ENCODE data around the gene CCSER1.

Gene CCSER1

DNA sequence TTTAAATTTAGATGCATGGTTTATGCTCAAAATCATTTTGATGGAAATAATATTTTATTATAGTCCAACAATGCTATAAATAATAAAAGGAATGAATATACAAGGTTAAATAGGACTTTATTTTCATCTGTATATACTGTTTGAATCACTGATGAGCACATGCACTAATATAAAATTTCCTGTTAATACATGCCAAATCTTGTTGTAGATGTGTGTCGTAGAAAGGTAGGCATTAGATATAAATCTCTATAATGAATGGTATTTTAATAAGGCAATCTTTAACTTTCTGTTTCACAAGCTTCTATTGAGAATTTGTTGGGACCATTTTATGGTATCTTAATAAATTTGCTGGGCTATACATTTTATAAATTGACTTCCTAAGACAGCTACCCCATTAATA, 868.8 kb downstream of the CCSER1 start:
- ATAC-seq (replicated peaks; ENCODE audit: extremely low read depth, poor library complexity, severe bottlenecking) (no peak), DNase-seq (ENCODE audit: low spot score in 2 of 2) (no peak)
- Mint-ChIP-seq H3K4me3 (no peak overlapping the region), H3K9me3 (peaks cover 5% of the 10 kb centered on the region), H3K27ac (ENCODE audit: low read depth) (no peak overlapping the region), H3K27me3 (no peaks in the 10 kb centered on the region), H3K36me3 (ENCODE audit: insufficient read depth) (peaks cover 2% of the 10 kb centered on the region), H3K4me1 (no peaks in the 10 kb centered on the region)

DNA sequence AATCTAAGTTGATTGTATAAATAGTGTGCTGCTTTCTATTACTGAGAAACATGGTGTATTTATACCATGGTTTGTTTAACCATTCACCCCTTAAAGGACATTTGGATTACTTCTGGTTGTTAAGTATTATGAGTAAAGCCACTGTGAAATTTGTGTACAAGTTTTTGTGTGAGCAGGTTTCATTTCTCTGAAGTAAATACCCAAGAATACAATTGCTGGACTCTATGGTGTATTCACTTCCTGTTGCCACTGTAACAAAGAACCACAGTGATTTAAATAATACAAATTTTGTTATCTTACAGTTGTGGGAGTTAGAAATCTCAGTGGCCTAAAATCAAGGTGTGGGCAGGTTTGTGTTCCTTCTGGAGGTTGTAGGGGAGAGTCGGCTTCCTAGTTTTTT, 869.6 kb downstream of the CCSER1 start:
- H3K4me3 Mint-ChIP-seq = no peak overlapping the region
- no peak overlapping the region for H3K27ac Mint-ChIP-seq (ENCODE audit: low read depth)
- ATAC-seq (replicated peaks; ENCODE audit: extremely low read depth, poor library complexity, severe bottlenecking) = no peak
- no peak for DNase-seq (ENCODE audit: low spot score in 2 of 2)
- no peaks in the 10 kb centered on the region for H3K27me3 Mint-ChIP-seq
- H3K9me3 Mint-ChIP-seq = peaks cover 5% of the 10 kb centered on the region
- no peaks in the 10 kb centered on the region for H3K4me1 Mint-ChIP-seq
- H3K36me3 Mint-ChIP-seq (ENCODE audit: insufficient read depth) = peaks cover under 1% of the 10 kb centered on the region

DNA sequence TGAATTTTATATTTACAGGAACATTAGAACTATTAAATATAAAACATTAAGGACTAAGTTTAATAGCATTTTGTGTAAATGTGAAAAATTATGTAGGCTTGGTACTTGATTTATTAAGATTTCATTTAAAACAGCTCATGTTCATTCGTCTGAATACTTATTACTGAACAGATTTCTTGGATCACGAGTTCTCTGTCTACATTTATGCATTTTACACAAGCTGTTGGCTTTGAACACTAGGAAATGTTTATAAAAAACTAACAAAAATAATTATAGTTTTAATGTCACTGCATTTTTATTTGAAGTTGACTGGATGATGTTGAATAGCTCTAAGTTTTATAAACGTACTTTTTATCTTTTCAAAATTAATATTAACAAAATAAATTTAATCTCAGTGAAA, 888.7 kb downstream of the CCSER1 start:
- no peaks in the 10 kb centered on the region for H3K27me3 Mint-ChIP-seq
- ATAC-seq (replicated peaks; ENCODE audit: extremely low read depth, poor library complexity, severe bottlenecking) (no peak), DNase-seq (ENCODE audit: low spot score in 2 of 2) (no peak)
- peaks cover 18% of the 10 kb centered on the region for H3K9me3 Mint-ChIP-seq
- H3K36me3 Mint-ChIP-seq (ENCODE audit: insufficient read depth) = no peaks in the 10 kb centered on the region
- H3K4me3 Mint-ChIP-seq = no peak overlapping the region
- no peaks in the 10 kb centered on the region for H3K4me1 Mint-ChIP-seq
- H3K27ac Mint-ChIP-seq (ENCODE audit: low read depth) = no peak overlapping the region

- Mint-ChIP-seq H3K9me3 (peaks cover 18% of the 10 kb centered on the region), H3K36me3 (ENCODE audit: insufficient read depth) (no peaks in the 10 kb centered on the region), H3K27ac (ENCODE audit: low read depth) (no peak overlapping the region), H3K27me3 (no peaks in the 10 kb centered on the region), H3K4me1 (no peaks in the 10 kb centered on the region), H3K4me3 (no peak overlapping the region)
- DNase-seq (ENCODE audit: low spot score in 2 of 2) = no peak
- no peak for ATAC-seq (replicated peaks; ENCODE audit: extremely low read depth, poor library complexity, severe bottlenecking)
These were observed 892.3 kb downstream of the CCSER1 start for GRCh38 chr4:91019513-91019912.

GRCh38 chr4:91025241-91026148, 898.3 kb downstream of the CCSER1 start:
- ATAC-seq (replicated peaks; ENCODE audit: extremely low read depth, poor library complexity, severe bottlenecking) (no peak), DNase-seq (ENCODE audit: low spot score in 2 of 2) (no peak)
- Mint-ChIP-seq H3K27me3 (no peaks in the 10 kb centered on the region), H3K4me3 (no peak overlapping the region), H3K27ac (ENCODE audit: low read depth) (no peak overlapping the region), H3K36me3 (ENCODE audit: insufficient read depth) (no peaks in the 10 kb centered on the region), H3K4me1 (no peaks in the 10 kb centered on the region), H3K9me3 (no peaks in the 10 kb centered on the region)

DNA sequence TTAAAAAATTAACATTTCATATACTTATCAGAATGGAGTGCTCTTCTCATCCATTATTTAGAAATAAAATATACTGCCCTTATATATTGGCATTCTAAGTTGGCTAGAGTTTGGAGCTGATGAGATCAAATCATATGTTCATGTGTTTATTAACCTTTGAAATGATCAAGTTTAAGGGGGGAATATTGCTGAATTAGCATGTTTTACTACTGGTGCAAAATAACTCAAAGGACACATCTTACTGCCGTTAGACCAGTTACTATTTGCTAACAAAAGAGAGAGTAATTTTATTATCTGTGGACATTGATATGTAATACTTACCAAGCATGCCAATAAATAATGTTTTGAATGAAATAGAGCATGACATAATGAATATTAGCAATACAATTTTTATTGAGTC, 901.0 kb downstream of the CCSER1 start:
- no peak for ATAC-seq (replicated peaks; ENCODE audit: extremely low read depth, poor library complexity, severe bottlenecking)
- no peak overlapping the region for H3K27ac Mint-ChIP-seq (ENCODE audit: low read depth)
- peaks cover 1% of the 10 kb centered on the region for H3K36me3 Mint-ChIP-seq (ENCODE audit: insufficient read depth)
- H3K4me1 Mint-ChIP-seq = no peaks in the 10 kb centered on the region
- H3K27me3 Mint-ChIP-seq = no peaks in the 10 kb centered on the region
- no peak overlapping the region for H3K4me3 Mint-ChIP-seq
- H3K9me3 Mint-ChIP-seq = peaks cover 8% of the 10 kb centered on the region
- no peak for DNase-seq (ENCODE audit: low spot score in 2 of 2)

DNA sequence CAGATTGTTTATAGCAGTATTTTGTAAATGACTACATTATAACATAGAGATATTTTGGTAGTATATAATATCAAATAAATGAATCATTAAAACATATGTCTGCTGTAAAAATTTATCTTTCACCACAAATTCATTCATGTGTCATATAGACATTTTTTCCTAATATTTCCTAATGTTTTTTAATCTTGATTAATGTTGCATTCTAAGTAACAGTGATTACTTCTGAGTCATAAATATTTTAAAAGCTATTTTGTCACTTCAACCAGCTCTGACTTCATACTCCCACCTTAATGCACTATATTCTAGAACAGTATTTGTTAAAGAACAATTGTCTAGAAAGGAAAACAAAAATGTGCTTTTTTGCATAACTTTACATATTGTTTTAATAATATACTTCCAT, 904.6 kb downstream of the CCSER1 start:
- Mint-ChIP-seq H3K4me3 (no peak overlapping the region), H3K36me3 (ENCODE audit: insufficient read depth) (peaks cover 1% of the 10 kb centered on the region), H3K4me1 (no peaks in the 10 kb centered on the region), H3K9me3 (peaks cover 16% of the 10 kb centered on the region), H3K27me3 (no peaks in the 10 kb centered on the region), H3K27ac (ENCODE audit: low read depth) (no peak overlapping the region)
- ATAC-seq (replicated peaks; ENCODE audit: extremely low read depth, poor library complexity, severe bottlenecking) = no peak
- DNase-seq (ENCODE audit: low spot score in 2 of 2) = no peak

- ATAC-seq (replicated peaks; ENCODE audit: extremely low read depth, poor library complexity, severe bottlenecking) (no peak), DNase-seq (ENCODE audit: low spot score in 2 of 2) (no peak)
- peaks cover 26% of the 10 kb centered on the region for H3K9me3 Mint-ChIP-seq
- H3K36me3 Mint-ChIP-seq (ENCODE audit: insufficient read depth) = peaks cover 1% of the 10 kb centered on the region
- no peaks in the 10 kb centered on the region for H3K27me3 Mint-ChIP-seq
- no peaks in the 10 kb centered on the region for H3K4me1 Mint-ChIP-seq
- H3K4me3 Mint-ChIP-seq = no peak overlapping the region
- no peak overlapping the region for H3K27ac Mint-ChIP-seq (ENCODE audit: low read depth)
These were observed 905.7 kb downstream of the CCSER1 start for GRCh38 chr4:91032725-91033445.

- Mint-ChIP-seq H3K36me3 (ENCODE audit: insufficient read depth) (peaks cover 1% of the 10 kb centered on the region), H3K27ac (ENCODE audit: low read depth) (no peak overlapping the region), H3K27me3 (no peaks in the 10 kb centered on the region), H3K4me1 (no peaks in the 10 kb centered on the region), H3K4me3 (no peak overlapping the region), H3K9me3 (peaks cover 26% of the 10 kb centered on the region)
- no peak for DNase-seq (ENCODE audit: low spot score in 2 of 2)
- no peak for ATAC-seq (replicated peaks; ENCODE audit: extremely low read depth, poor library complexity, severe bottlenecking)
These were observed 908.1 kb downstream of the CCSER1 start for GRCh38 chr4:91035276-91035675.

- Mint-ChIP-seq H3K9me3 (peaks cover 17% of the 10 kb centered on the region), H3K36me3 (ENCODE audit: insufficient read depth) (peaks cover 1% of the 10 kb centered on the region), H3K4me1 (no peaks in the 10 kb centered on the region), H3K27me3 (no peaks in the 10 kb centered on the region), H3K27ac (ENCODE audit: low read depth) (no peak overlapping the region), H3K4me3 (no peak overlapping the region)
- ATAC-seq (replicated peaks; ENCODE audit: extremely low read depth, poor library complexity, severe bottlenecking) (no peak), DNase-seq (ENCODE audit: low spot score in 2 of 2) (no peak)
These were observed 910.8 kb downstream of the CCSER1 start for GRCh38 chr4:91037951-91038350.

DNA sequence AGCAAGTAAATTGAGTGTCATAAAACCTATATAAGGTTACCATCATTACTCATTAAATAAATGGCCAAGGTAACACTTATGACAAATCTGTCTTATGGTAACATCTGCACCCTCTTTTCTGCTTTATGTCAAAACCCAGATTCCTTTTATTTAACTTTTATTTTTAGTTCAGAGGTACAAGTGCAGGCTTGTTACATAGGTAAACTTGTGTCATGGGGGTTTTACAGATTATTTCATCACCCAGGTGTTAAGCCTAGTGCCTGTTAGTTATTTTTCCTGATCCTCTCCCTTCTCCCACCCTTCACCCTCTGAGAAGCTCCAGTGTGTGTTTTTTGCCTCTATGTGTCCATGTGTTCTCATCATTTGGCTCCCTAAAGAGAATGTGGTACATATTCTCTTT, 930.7 kb downstream of the CCSER1 start:
- H3K4me3 Mint-ChIP-seq = no peak overlapping the region
- no peaks in the 10 kb centered on the region for H3K27me3 Mint-ChIP-seq

DNA sequence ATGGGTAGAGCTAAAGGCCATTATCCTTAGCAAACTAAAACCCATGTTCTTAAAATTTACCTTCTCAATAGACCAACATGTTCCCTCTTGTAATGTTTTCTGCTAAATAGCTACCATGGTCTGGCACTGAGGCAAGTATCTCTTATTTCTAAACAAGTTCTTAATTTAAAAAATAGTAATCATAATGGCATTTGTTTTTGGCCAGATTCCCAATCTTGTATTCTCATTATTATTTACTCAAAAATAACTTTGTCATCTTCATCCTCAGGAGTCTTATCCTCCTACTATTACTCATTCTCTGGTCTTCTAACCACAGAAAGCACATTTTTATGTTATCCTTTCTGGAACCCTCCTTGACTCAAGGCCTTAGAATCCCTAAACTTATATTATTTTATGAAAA, 931.2 kb downstream of the CCSER1 start:
- Mint-ChIP-seq H3K36me3 (ENCODE audit: insufficient read depth) (no peaks in the 10 kb centered on the region), H3K4me3 (no peak overlapping the region), H3K4me1 (no peaks in the 10 kb centered on the region), H3K27ac (ENCODE audit: low read depth) (no peak overlapping the region), H3K9me3 (peaks cover 24% of the 10 kb centered on the region), H3K27me3 (no peaks in the 10 kb centered on the region)
- no peak for ATAC-seq (replicated peaks; ENCODE audit: extremely low read depth, poor library complexity, severe bottlenecking)
- no peak for DNase-seq (ENCODE audit: low spot score in 2 of 2)

More for the DNA sequence above, 930.7 kb downstream of the CCSER1 start:
- DNase-seq (ENCODE audit: low spot score in 2 of 2) (no peak), ATAC-seq (replicated peaks; ENCODE audit: extremely low read depth, poor library complexity, severe bottlenecking) (no peak)
- Mint-ChIP-seq H3K4me1 (no peaks in the 10 kb centered on the region), H3K36me3 (ENCODE audit: insufficient read depth) (no peaks in the 10 kb centered on the region), H3K9me3 (peaks cover 24% of the 10 kb centered on the region), H3K27ac (ENCODE audit: low read depth) (no peak overlapping the region)
